ENCODE measurements around the gene LARGE1. TPM values are rescaled to one million over a fixed set of nuclear protein-coding genes. Genes with fewer than 3 reads are reported as not detected.
A peak's percentile ranks its signal among the peaks of the same experiment; 100 is the strongest.

The LARGE1 gene
- total RNA-seq, 1 donor, result 22.8 TPM

DNA sequence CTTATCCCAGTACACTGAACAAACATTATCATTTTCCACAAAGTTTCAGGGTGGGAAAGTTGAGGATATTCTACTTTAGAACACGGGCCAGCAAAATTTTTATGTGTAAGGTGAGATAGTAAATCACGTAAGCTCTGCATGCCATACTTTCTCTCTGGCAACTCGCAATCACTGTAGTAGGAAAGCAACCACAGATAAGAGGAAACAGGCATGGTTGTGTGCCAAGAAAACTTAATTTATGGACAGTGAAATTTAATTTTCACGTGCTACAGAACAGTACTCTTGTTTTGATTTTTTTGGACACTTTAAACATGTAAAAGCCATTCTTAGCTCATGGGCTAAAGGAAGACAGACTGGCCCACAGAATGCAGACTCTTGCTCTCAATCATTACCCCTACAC lies 82.5 kb downstream of the LARGE1 start:
- Histone ChIP-seq H3K4me3 (ENCODE audit: insufficient read depth, low read length) (no peak overlapping the region), H3K27me3 (ENCODE audit: insufficient read depth, low read length) (no peaks in the 10 kb centered on the region), H3K4me1 (ENCODE audit: insufficient read depth, low read length) (peaks cover 7% of the 10 kb centered on the region), H4K20me1 (ENCODE audit: insufficient read depth, low read length) (peaks cover 5% of the 10 kb centered on the region), H3K36me3 (ENCODE audit: insufficient read depth, low read length) (no peaks in the 10 kb centered on the region), H3K9me3 (ENCODE audit: low read depth, low read length) (no peaks in the 10 kb centered on the region), H3K79me2 (ENCODE audit: insufficient read depth, low read length) (no peaks in the 10 kb centered on the region), H2AFZ (ENCODE audit: low read length) (no peak overlapping the region), H3K27ac (ENCODE audit: low read depth, low read length) (no peak overlapping the region), H3K4me2 (ENCODE audit: insufficient read depth, low read length) (no peak overlapping the region)
- TF ChIP-seq, protein P1, sequence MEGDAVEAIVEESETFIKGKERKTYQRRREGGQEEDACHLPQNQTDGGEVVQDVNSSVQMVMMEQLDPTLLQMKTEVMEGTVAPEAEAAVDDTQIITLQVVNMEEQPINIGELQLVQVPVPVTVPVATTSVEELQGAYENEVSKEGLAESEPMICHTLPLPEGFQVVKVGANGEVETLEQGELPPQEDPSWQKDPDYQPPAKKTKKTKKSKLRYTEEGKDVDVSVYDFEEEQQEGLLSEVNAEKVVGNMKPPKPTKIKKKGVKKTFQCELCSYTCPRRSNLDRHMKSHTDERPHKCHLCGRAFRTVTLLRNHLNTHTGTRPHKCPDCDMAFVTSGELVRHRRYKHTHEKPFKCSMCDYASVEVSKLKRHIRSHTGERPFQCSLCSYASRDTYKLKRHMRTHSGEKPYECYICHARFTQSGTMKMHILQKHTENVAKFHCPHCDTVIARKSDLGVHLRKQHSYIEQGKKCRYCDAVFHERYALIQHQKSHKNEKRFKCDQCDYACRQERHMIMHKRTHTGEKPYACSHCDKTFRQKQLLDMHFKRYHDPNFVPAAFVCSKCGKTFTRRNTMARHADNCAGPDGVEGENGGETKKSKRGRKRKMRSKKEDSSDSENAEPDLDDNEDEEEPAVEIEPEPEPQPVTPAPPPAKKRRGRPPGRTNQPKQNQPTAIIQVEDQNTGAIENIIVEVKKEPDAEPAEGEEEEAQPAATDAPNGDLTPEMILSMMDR (IDR thresholded peaks at IDR 0.05; ENCODE audit: extremely low read depth, low read depth, low read length), result no peak
- no peak for DNase-seq (ENCODE audit: insufficient read length, low spot score, missing footprints)

DNA sequence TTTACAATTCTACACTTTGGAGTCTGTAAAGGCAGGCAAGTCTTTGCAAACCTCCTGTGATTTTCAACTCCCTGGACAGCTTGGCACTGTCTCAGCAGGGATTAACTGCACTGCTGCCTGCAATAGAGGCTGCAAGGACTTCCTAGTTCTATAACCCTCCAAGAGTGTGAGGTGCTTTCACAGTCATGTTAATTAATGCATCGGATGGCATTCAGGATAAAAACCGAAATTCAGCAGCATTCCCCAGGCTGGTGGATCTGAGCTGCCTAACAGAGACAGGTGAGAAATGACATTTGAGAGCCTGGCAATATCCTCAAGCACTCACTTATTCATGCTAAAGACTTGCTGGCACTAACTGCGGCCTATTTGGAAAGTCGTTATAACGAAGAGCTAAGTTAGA lies 85.0 kb downstream of the LARGE1 start:
- peaks cover 5% of the 10 kb centered on the region for H4K20me1 ChIP-seq (ENCODE audit: insufficient read depth, low read length)
- no peaks in the 10 kb centered on the region for H3K79me2 ChIP-seq (ENCODE audit: insufficient read depth, low read length)
- no peak for DNase-seq (ENCODE audit: insufficient read length, low spot score, missing footprints)
- no peaks in the 10 kb centered on the region for H3K36me3 ChIP-seq (ENCODE audit: insufficient read depth, low read length)
- no peak overlapping the region for H3K4me2 ChIP-seq (ENCODE audit: insufficient read depth, low read length)
- H3K4me1 ChIP-seq (ENCODE audit: insufficient read depth, low read length), result no peaks in the 10 kb centered on the region
- TF ChIP-seq, protein P1 (IDR thresholded peaks at IDR 0.05; ENCODE audit: extremely low read depth, low read depth, low read length), result no peak
- H3K27ac ChIP-seq (ENCODE audit: low read depth, low read length), result no peak overlapping the region
- H3K27me3 ChIP-seq (ENCODE audit: insufficient read depth, low read length), result no peaks in the 10 kb centered on the region
- H2AFZ ChIP-seq (ENCODE audit: low read length), result no peak overlapping the region
- no peaks in the 10 kb centered on the region for H3K9me3 ChIP-seq (ENCODE audit: low read depth, low read length)
- no peak overlapping the region for H3K4me3 ChIP-seq (ENCODE audit: insufficient read depth, low read length)

GRCh38 chr22:33832558-33833151 lies 87.6 kb downstream of the LARGE1 start:
- no peaks in the 10 kb centered on the region for H3K79me2 ChIP-seq (ENCODE audit: insufficient read depth, low read length)
- no peak overlapping the region for H3K27ac ChIP-seq (ENCODE audit: low read depth, low read length)
- peak; percentile 30 for DNase-seq (ENCODE audit: insufficient read length, low spot score, missing footprints)
- TF ChIP-seq, protein P1 (IDR thresholded peaks at IDR 0.05; ENCODE audit: extremely low read depth, low read depth, low read length), result no peak
- H3K4me3 ChIP-seq (ENCODE audit: insufficient read depth, low read length), result no peak overlapping the region
- no peak overlapping the region for H2AFZ ChIP-seq (ENCODE audit: low read length)
- no peaks in the 10 kb centered on the region for H3K36me3 ChIP-seq (ENCODE audit: insufficient read depth, low read length)
- no peaks in the 10 kb centered on the region for H3K4me1 ChIP-seq (ENCODE audit: insufficient read depth, low read length)
- H3K27me3 ChIP-seq (ENCODE audit: insufficient read depth, low read length), result no peaks in the 10 kb centered on the region
- no peaks in the 10 kb centered on the region for H3K9me3 ChIP-seq (ENCODE audit: low read depth, low read length)
- H3K4me2 ChIP-seq (ENCODE audit: insufficient read depth, low read length), result no peak overlapping the region
- H4K20me1 ChIP-seq (ENCODE audit: insufficient read depth, low read length), result peaks cover 5% of the 10 kb centered on the region

DNA sequence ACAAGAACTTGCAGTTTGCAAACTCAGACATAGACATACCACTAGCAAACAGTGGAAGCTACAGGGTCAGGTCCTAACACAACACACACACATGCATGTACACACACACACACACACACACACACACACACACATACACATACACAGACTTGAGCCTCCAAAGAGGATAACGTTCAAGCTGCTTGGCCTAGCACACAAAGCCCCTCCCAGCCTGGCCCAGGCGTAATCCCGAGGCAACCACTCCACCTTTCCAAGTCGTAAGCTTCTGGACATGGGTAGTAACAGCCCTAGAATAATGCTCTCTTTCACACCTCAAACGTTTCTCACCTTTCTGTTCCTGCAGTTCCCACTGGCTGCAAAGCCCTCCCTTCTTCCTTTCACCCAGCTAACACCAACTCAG lies 88.6 kb downstream of the LARGE1 start:
- no peak for DNase-seq (ENCODE audit: insufficient read length, low spot score, missing footprints)
- Histone ChIP-seq H3K79me2 (ENCODE audit: insufficient read depth, low read length) (no peaks in the 10 kb centered on the region), H2AFZ (ENCODE audit: low read length) (no peak overlapping the region), H3K4me1 (ENCODE audit: insufficient read depth, low read length) (no peaks in the 10 kb centered on the region), H3K4me2 (ENCODE audit: insufficient read depth, low read length) (no peak overlapping the region), H3K27me3 (ENCODE audit: insufficient read depth, low read length) (no peaks in the 10 kb centered on the region), H3K4me3 (ENCODE audit: insufficient read depth, low read length) (no peak overlapping the region), H3K36me3 (ENCODE audit: insufficient read depth, low read length) (no peaks in the 10 kb centered on the region), H3K27ac (ENCODE audit: low read depth, low read length) (no peak overlapping the region), H4K20me1 (ENCODE audit: insufficient read depth, low read length) (no peaks in the 10 kb centered on the region), H3K9me3 (ENCODE audit: low read depth, low read length) (no peaks in the 10 kb centered on the region)
- TF ChIP-seq, protein P1 (IDR thresholded peaks at IDR 0.05; ENCODE audit: extremely low read depth, low read depth, low read length), result no peak

Data from osteoblast (primary cell).